Gastroesophageal sphincter (tissue), 3 donors: ENCODE measurements around the gene PRKCQ.

Experiments
- POLR2A ChIP-seq, 2 donors: fragments of 450-650 bp; IDR thresholded peaks; one replicate each; pipeline ENCODE4 v1.6.1; 2017; ENCODE audit warnings: antibody characterized with exemption in 2 of 2, mild to moderate bottlenecking in 2 of 2, moderate library complexity in 1 of 2
- POLR2AphosphoS5 ChIP-seq: sonication (generic); formaldehyde crosslinking; IDR thresholded peaks from one replicate; pipeline ENCODE4 v1.6.1; 2017; ENCODE audit warnings: antibody characterized with exemption
- TF ChIP-seq, protein P1 (sequence below), 4 experiments: fragments of 200-600 bp in 2 of 4; fragments of 450-650 bp in 2 of 4; sonication (generic) in 1 of 4; IDR thresholded peaks; one replicate each; pipeline ENCODE4 v1.5.1; 2017 to 2019; ENCODE audit warnings: antibody characterized with exemption in 4 of 4, mild to moderate bottlenecking in 2 of 4, moderate library complexity in 2 of 4

DNA sequence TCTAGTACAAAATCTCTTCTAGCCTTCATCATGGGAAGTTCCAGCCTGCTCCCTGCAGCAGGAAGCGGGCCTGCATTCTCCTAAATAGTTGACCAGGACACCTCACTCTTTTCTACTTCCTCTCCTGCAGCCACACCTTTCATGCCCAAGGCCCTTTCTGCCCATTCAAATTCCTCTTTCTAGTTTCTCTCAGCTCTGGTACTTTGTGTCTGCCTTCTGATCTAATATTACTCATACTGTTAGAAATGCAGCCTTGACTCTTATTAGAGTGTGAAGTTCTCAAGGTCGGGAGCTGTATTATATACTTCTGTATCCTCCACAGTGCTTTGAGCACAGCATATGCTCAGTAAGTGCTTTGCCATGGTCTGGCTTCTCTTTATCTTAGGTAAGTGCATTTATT lies 103.1 kb downstream of the PRKCQ start:
- TF ChIP-seq POLR2A (IDR thresholded peaks at IDR 0.05) (no peak), POLR2AphosphoS5 (no peak)
- TF ChIP-seq, protein P1, sequence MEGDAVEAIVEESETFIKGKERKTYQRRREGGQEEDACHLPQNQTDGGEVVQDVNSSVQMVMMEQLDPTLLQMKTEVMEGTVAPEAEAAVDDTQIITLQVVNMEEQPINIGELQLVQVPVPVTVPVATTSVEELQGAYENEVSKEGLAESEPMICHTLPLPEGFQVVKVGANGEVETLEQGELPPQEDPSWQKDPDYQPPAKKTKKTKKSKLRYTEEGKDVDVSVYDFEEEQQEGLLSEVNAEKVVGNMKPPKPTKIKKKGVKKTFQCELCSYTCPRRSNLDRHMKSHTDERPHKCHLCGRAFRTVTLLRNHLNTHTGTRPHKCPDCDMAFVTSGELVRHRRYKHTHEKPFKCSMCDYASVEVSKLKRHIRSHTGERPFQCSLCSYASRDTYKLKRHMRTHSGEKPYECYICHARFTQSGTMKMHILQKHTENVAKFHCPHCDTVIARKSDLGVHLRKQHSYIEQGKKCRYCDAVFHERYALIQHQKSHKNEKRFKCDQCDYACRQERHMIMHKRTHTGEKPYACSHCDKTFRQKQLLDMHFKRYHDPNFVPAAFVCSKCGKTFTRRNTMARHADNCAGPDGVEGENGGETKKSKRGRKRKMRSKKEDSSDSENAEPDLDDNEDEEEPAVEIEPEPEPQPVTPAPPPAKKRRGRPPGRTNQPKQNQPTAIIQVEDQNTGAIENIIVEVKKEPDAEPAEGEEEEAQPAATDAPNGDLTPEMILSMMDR (IDR thresholded peaks at IDR 0.05) = no peak
